Activated CD4-positive, alpha-beta T cell treated with anti-CD3 and anti-CD28 coated beads, Interleukin-2, amount 10 ng/mL, durations not matched to agents 24 days and 14 days (primary cell): ENCODE results near the gene CCDC124. TPM values are rescaled to one million over a fixed set of nuclear protein-coding genes. Genes with fewer than 3 reads are reported as not detected.
"Not testable (repeated sequence)": the region's sequence is repeated elsewhere in the genome, so short reads cannot be mapped to it uniquely, and the experiment has no call there.

Source experiments
- DNase-seq: peaks from one replicate; pipeline ENCODE4 v3.0.0; 2022
- H3K27ac Mint-ChIP-seq: one replicate; pipeline ENCODE4 v1.8.0; 2022; ENCODE audit warnings: mild to moderate bottlenecking, mixed read lengths
- H3K27me3 Mint-ChIP-seq: one replicate; pipeline ENCODE4 v1.8.0; 2022; ENCODE audit warnings: mixed read lengths
- H3K36me3 Mint-ChIP-seq: one replicate; pipeline ENCODE4 v1.8.0; 2022; ENCODE audit warnings: low read depth, mild to moderate bottlenecking, mixed read lengths
- H3K4me1 Mint-ChIP-seq: one replicate; pipeline ENCODE4 v1.8.0; 2021; ENCODE audit warnings: mixed read lengths
- H3K4me3 Mint-ChIP-seq: one replicate; pipeline ENCODE4 v1.8.0; 2022; ENCODE audit warnings: mild to moderate bottlenecking, moderate library complexity, mixed read lengths
- H3K9me3 Mint-ChIP-seq: one replicate; pipeline ENCODE4 v1.8.0; 2021; ENCODE audit warnings: mixed read lengths
- intact Hi-C: fragments of 100-400 bp; cut with micrococcal nuclease; formaldehyde crosslinking; loops from one replicate; pipeline ENCODE4 v1.15.1; 2023
- total RNA-seq: library from RNA; stranded (reverse); gene quantifications from 2 replicates; pipeline ENCODE4 v1.2.3, GENCODE V29; 2022

The CCDC124 gene
- total RNA-seq, 1 donor from 2014 or later, result 136 TPM

- H3K27me3 Mint-ChIP-seq, H3K9me3 Mint-ChIP-seq, H3K4me1 Mint-ChIP-seq, intact Hi-C loops, DNase-seq, H3K36me3 Mint-ChIP-seq, H3K27ac Mint-ChIP-seq, H3K4me3 Mint-ChIP-seq: not testable (repeated sequence)
Observed at GRCh38 chr19:17919122-17919521, 13.7 kb upstream of the CCDC124 start.

- Mint-ChIP-seq H3K4me1 (no peaks in the 10 kb centered on the region), H3K27ac (no peak overlapping the region), H3K9me3 (no peaks in the 10 kb centered on the region), H3K36me3 (no peaks in the 10 kb centered on the region), H3K4me3 (no peak overlapping the region), H3K27me3 (no peaks in the 10 kb centered on the region)
- intact Hi-C loops, result no loop called here
- DNase-seq, result no peak
Observed at GRCh38 chr19:17920527-17920926, 12.3 kb upstream of the CCDC124 start.

- intact Hi-C loops, result no loop called here
- H3K36me3 Mint-ChIP-seq, result no peaks in the 10 kb centered on the region
- peaks cover 3% of the 10 kb centered on the region for H3K27me3 Mint-ChIP-seq
- no peak overlapping the region for H3K27ac Mint-ChIP-seq
- H3K4me3 Mint-ChIP-seq, result no peak overlapping the region
- DNase-seq, result no peak
- H3K9me3 Mint-ChIP-seq, result peaks cover 3% of the 10 kb centered on the region
- H3K4me1 Mint-ChIP-seq, result peaks cover 2% of the 10 kb centered on the region
Observed at GRCh38 chr19:17922138-17922537, 10.7 kb upstream of the CCDC124 start.

GRCh38 chr19:17926044-17926443, 6.8 kb upstream of the CCDC124 start:
- H3K4me3 Mint-ChIP-seq, result no peak overlapping the region
- H3K4me1 Mint-ChIP-seq, result peaks cover 6% of the 10 kb centered on the region
- peaks cover 3% of the 10 kb centered on the region for H3K27me3 Mint-ChIP-seq
- intact Hi-C loops, result no loop called here
- H3K27ac Mint-ChIP-seq, result no peak overlapping the region
- peaks cover 3% of the 10 kb centered on the region for H3K9me3 Mint-ChIP-seq
- DNase-seq, result no peak
- H3K36me3 Mint-ChIP-seq, result no peaks in the 10 kb centered on the region

- peaks cover 3% of the 10 kb centered on the region for H3K27me3 Mint-ChIP-seq
- DNase-seq, result no peak
- H3K36me3 Mint-ChIP-seq, result peaks cover 3% of the 10 kb centered on the region
- peaks cover 3% of the 10 kb centered on the region for H3K9me3 Mint-ChIP-seq
- H3K27ac Mint-ChIP-seq, result no peak overlapping the region
- no peak overlapping the region for H3K4me3 Mint-ChIP-seq
- H3K4me1 Mint-ChIP-seq, result peaks cover 19% of the 10 kb centered on the region
- intact Hi-C loops, result no loop called here
Observed at GRCh38 chr19:17929056-17929455, 3.8 kb upstream of the CCDC124 start.

GRCh38 chr19:17931532-17932191, 1.2 kb upstream of the CCDC124 start:
- H3K36me3 Mint-ChIP-seq, result peaks cover 7% of the 10 kb centered on the region
- DNase-seq, result peak; percentile 58
- H3K27me3 Mint-ChIP-seq, result peaks cover 3% of the 10 kb centered on the region
- intact Hi-C loops, result loop anchor here (1.0 to 2.0 kb wide), 3 partner anchors 17 to 72 kb away; partner anchors contain the start of gene RPL18A
- H3K9me3 Mint-ChIP-seq, result peaks cover 3% of the 10 kb centered on the region
- peaks cover 19% of the 10 kb centered on the region for H3K4me1 Mint-ChIP-seq
- H3K27ac Mint-ChIP-seq, result peak overlapping the region; percentile 76
- peak overlapping the region; percentile 92 for H3K4me3 Mint-ChIP-seq

- H3K36me3 Mint-ChIP-seq, result peaks cover 14% of the 10 kb centered on the region
- peak overlapping the region; percentile 92 for H3K4me3 Mint-ChIP-seq
- H3K4me1 Mint-ChIP-seq, result peaks cover 18% of the 10 kb centered on the region
- no peaks in the 10 kb centered on the region for H3K27me3 Mint-ChIP-seq
- intact Hi-C loops, result loop anchor here (2.0 kb wide), 2 partner anchors 15 to 61 kb away; no protein-coding TSS in a partner anchor
- peak; percentile 66 for DNase-seq
- H3K27ac Mint-ChIP-seq, result peak overlapping the region; percentile 94
- no peaks in the 10 kb centered on the region for H3K9me3 Mint-ChIP-seq
Observed at GRCh38 chr19:17933414-17934129, 757 bp downstream of the CCDC124 start.

- H3K9me3 Mint-ChIP-seq, result no peaks in the 10 kb centered on the region
- intact Hi-C loops, result no loop called here
- H3K36me3 Mint-ChIP-seq, result peaks cover 23% of the 10 kb centered on the region
- no peak overlapping the region for H3K4me3 Mint-ChIP-seq
- no peak for DNase-seq
- H3K4me1 Mint-ChIP-seq, result peaks cover 13% of the 10 kb centered on the region
- no peak overlapping the region for H3K27ac Mint-ChIP-seq
- H3K27me3 Mint-ChIP-seq, result no peaks in the 10 kb centered on the region
Observed at GRCh38 chr19:17936379-17936778, 3.6 kb downstream of the CCDC124 start.

GRCh38 chr19:17937371-17937900, 4.6 kb downstream of the CCDC124 start:
- H3K36me3 Mint-ChIP-seq, result peaks cover 29% of the 10 kb centered on the region
- no peak overlapping the region for H3K27ac Mint-ChIP-seq
- no peak for DNase-seq
- no peak overlapping the region for H3K4me3 Mint-ChIP-seq
- H3K4me1 Mint-ChIP-seq, result peaks cover 5% of the 10 kb centered on the region
- H3K9me3 Mint-ChIP-seq, result no peaks in the 10 kb centered on the region
- no peaks in the 10 kb centered on the region for H3K27me3 Mint-ChIP-seq
- intact Hi-C loops, result no loop called here

GRCh38 chr19:17938092-17938845, 5.5 kb downstream of the CCDC124 start:
- DNase-seq, result peak; percentile 94
- Mint-ChIP-seq H3K4me1 (peaks cover 5% of the 10 kb centered on the region), H3K27me3 (no peaks in the 10 kb centered on the region), H3K4me3 (no peak overlapping the region), H3K9me3 (no peaks in the 10 kb centered on the region), H3K36me3 (peaks cover 29% of the 10 kb centered on the region), H3K27ac (no peak overlapping the region)
- intact Hi-C loops, result loop anchor here (1.0 to 2.0 kb wide), 2 partner anchors 59 to 121 kb away; no protein-coding TSS in a partner anchor

- Mint-ChIP-seq H3K9me3 (no peaks in the 10 kb centered on the region), H3K36me3 (peaks cover 28% of the 10 kb centered on the region), H3K4me1 (peaks cover 11% of the 10 kb centered on the region), H3K4me3 (no peak overlapping the region), H3K27me3 (no peaks in the 10 kb centered on the region), H3K27ac (no peak overlapping the region)
- DNase-seq, result no peak
- intact Hi-C loops, result no loop called here
Observed at GRCh38 chr19:17942181-17942580, 9.4 kb downstream of the CCDC124 start.

GRCh38 chr19:17942582-17943273, 9.9 kb downstream of the CCDC124 start:
- H3K4me1 Mint-ChIP-seq, result peaks cover 15% of the 10 kb centered on the region
- no peak overlapping the region for H3K27ac Mint-ChIP-seq
- H3K4me3 Mint-ChIP-seq, result no peak overlapping the region
- DNase-seq, result peak; percentile 58
- no peaks in the 10 kb centered on the region for H3K27me3 Mint-ChIP-seq
- intact Hi-C loops, result no loop called here
- peaks cover 24% of the 10 kb centered on the region for H3K36me3 Mint-ChIP-seq
- no peaks in the 10 kb centered on the region for H3K9me3 Mint-ChIP-seq
